ENCODE results near the gene CYP2C19. TPM values are rescaled to one million over a fixed set of nuclear protein-coding genes. Genes with fewer than 3 reads are reported as not detected.
"Not testable (repeated sequence)": the region's sequence is repeated elsewhere in the genome, so short reads cannot be mapped to it uniquely, and the experiment has no call there.

CYP2C19 gene
- total and polyA plus RNA-seq, 9 of the 15 experiments (the other 6 are each of a cell fraction or from before 2014, with no cell fraction given), result not detected

- H3K4me1 ChIP-seq (replicated peaks in 1 of 2; ENCODE audit: control insufficient read depth in 2 of 2, insufficient read depth in 2 of 2, low read length in 2 of 2); CTCF ChIA-PET (ENCODE audit: low intra/inter-chr PET ratio); H2AFZ ChIP-seq (ENCODE audit: low read depth, low read length); in situ Hi-C loops (cut with MboI); H3K4me3 ChIP-seq; H3K9me3 ChIP-seq (replicated peaks; ENCODE audit: control insufficient read depth, insufficient read depth, low read depth, low read length); H3K27me3 ChIP-seq (ENCODE audit: control insufficient read depth in 2 of 2, insufficient read depth in 2 of 2, low read length in 2 of 2); H3K27ac ChIP-seq (ENCODE audit: extremely low read depth, low read depth, low read length); H3K9ac ChIP-seq (ENCODE audit: insufficient read depth in 1 of 2, low read depth in 2 of 2, low read length in 2 of 2); H3K4me2 ChIP-seq (ENCODE audit: insufficient read depth, low read length); H3K79me2 ChIP-seq (ENCODE audit: control insufficient read depth, insufficient read depth, low read length); ATAC-seq; H3K9me1 ChIP-seq (ENCODE audit: control insufficient read depth, insufficient read depth, low read length); intact Hi-C loops (cut with micrococcal nuclease); POLR2A ChIA-PET; H3K36me3 ChIP-seq (ENCODE audit: control insufficient read depth, insufficient read depth, low read length); H4K20me1 ChIP-seq (replicated peaks; ENCODE audit: control insufficient read depth, insufficient read depth, low read length); BruUV-seq (replicated peaks); DNase-seq (ENCODE audit: extremely low read depth in 1 of 4, low spot score in 3 of 4); FAIRE-seq: not testable (repeated sequence)
- 13% methylated on average over 3 of the region's 13 CpGs for WGBS (ENCODE audit: insufficient coverage, low coverage, missing lambda C conversion rate)
These were observed 67.5 kb downstream of the CYP2C19 start for GRCh38 chr10:94830025-94830424.

- ATAC-seq (no peak), FAIRE-seq (no peak), DNase-seq (ENCODE audit: extremely low read depth in 1 of 4, low spot score in 3 of 4) (no peak)
- Histone ChIP-seq H3K9me3 (replicated peaks; ENCODE audit: control insufficient read depth, insufficient read depth, low read depth, low read length) (no peaks in the 10 kb centered on the region), H3K79me2 (ENCODE audit: control insufficient read depth, insufficient read depth, low read length) (no peaks in the 10 kb centered on the region), H3K4me1 (replicated peaks in 1 of 2; ENCODE audit: control insufficient read depth in 2 of 2, insufficient read depth in 2 of 2, low read length in 2 of 2) (no peaks in the 10 kb centered on the region), H3K4me2 (ENCODE audit: insufficient read depth, low read length) (no peak overlapping the region), H2AFZ (ENCODE audit: low read depth, low read length) (no peak overlapping the region), H3K9me1 (ENCODE audit: control insufficient read depth, insufficient read depth, low read length) (no peaks in the 10 kb centered on the region), H3K36me3 (ENCODE audit: control insufficient read depth, insufficient read depth, low read length) (no peaks in the 10 kb centered on the region), H3K4me3 (no peak overlapping the region), H3K27me3 (ENCODE audit: control insufficient read depth in 2 of 2, insufficient read depth in 2 of 2, low read length in 2 of 2) (no peaks in the 10 kb centered on the region), H3K27ac (ENCODE audit: extremely low read depth, low read depth, low read length) (no peak overlapping the region), H3K9ac (ENCODE audit: insufficient read depth in 1 of 2, low read depth in 2 of 2, low read length in 2 of 2) (no peak overlapping the region), H4K20me1 (replicated peaks; ENCODE audit: control insufficient read depth, insufficient read depth, low read length) (no peaks in the 10 kb centered on the region)
- 0% methylated on average over 1 of the region's 1 CpG for WGBS (ENCODE audit: insufficient coverage, low coverage, missing lambda C conversion rate)
- intact Hi-C loops (cut with micrococcal nuclease) (no loop called here), in situ Hi-C loops (cut with MboI) (no loop called here)
- POLR2A ChIA-PET, result no interaction called here
- no TSS peak for BruUV-seq (replicated peaks)
- CTCF ChIA-PET (ENCODE audit: low intra/inter-chr PET ratio), result no interaction called here
- TF ChIP-seq KAT2B (IDR thresholded peaks at IDR 0.05; ENCODE audit: low read depth, low read length) (no peak), KAT7 (CRISPR knock-in tag; IDR thresholded peaks at IDR 0.05; ENCODE audit: borderline replicate concordance) (no peak), TAF15 (IDR thresholded peaks at IDR 0.05; ENCODE audit: low read depth, low read length) (no peak), LCOR (CRISPR knock-in tag; IDR thresholded peaks at IDR 0.05) (no peak), ESRRA (IDR thresholded peaks at IDR 0.05; ENCODE audit: borderline replicate concordance, low read depth) (no peak), HSF4 (CRISPR knock-in tag; IDR thresholded peaks at IDR 0.05; ENCODE audit: borderline replicate concordance) (no peak), SRSF1 (IDR thresholded peaks at IDR 0.05; ENCODE audit: low read depth, low read length) (no peak), ADNP (tag; IDR thresholded peaks at IDR 0.05) (no peak), JUND (IDR thresholded peaks at IDR 0.05; ENCODE audit: borderline replicate concordance, low read depth, low read length) (no peak), JUND (tag; IDR thresholded peaks at IDR 0.05; ENCODE audit: borderline replicate concordance, low read depth, low read length) (no peak), PREB (CRISPR knock-in tag; IDR thresholded peaks at IDR 0.05) (no peak), ZNF717 (CRISPR knock-in tag; IDR thresholded peaks at IDR 0.05) (no peak)
These were observed 83.7 kb downstream of the CYP2C19 start for GRCh38 chr10:94846204-94846603.
